ENCODE measurements around the gene CTDSPL.

The CTDSPL gene

GRCh38 chr3:38000965-38001455, 139.3 kb downstream of the CTDSPL start:
- TF ChIP-seq ZSCAN30 (tag by site-specific recombination; IDR thresholded peaks at IDR 0.05): no peak
- TF ChIP-seq ZNF19 (tag by site-specific recombination; IDR thresholded peaks at IDR 0.05; ENCODE audit: low read depth): no peak
- TF ChIP-seq ZNF391 (tag by site-specific recombination; IDR thresholded peaks at IDR 0.05; ENCODE audit: borderline replicate concordance, low read depth): no peak
- no peak for TF ChIP-seq ZNF26 (tag by site-specific recombination; IDR thresholded peaks at IDR 0.05)
- TF ChIP-seq OVOL3 (tag by site-specific recombination; IDR thresholded peaks at IDR 0.05): no peak
- no peak for TF ChIP-seq ZBTB17 (tag by site-specific recombination; IDR thresholded peaks at IDR 0.05)
- no peak for TF ChIP-seq ZBTB44 (tag by site-specific recombination; IDR thresholded peaks at IDR 0.05)
- no peak for TF ChIP-seq GLI4 (tag by site-specific recombination; IDR thresholded peaks at IDR 0.05)
- no peak for TF ChIP-seq ZNF10 (tag by site-specific recombination; IDR thresholded peaks at IDR 0.05)
- TF ChIP-seq ZEB2 (tag by site-specific recombination; IDR thresholded peaks at IDR 0.05): no peak
- Histone ChIP-seq H3K4me1 (ENCODE audit: control insufficient read depth, insufficient read depth, low read length) (no peaks in the 10 kb centered on the region), H3K36me3 (ENCODE audit: control insufficient read depth in 2 of 2, insufficient read depth in 1 of 2, low read length in 2 of 2) (peaks cover 0 to 9% of the 10 kb centered on the region in 2 experiments; a peak in 1 of 3 replicates), H3K27ac (ENCODE audit: extremely low read depth, low read depth, low read length) (no peak overlapping the region), H3K9me3 (ENCODE audit: control insufficient read depth, insufficient read depth, low read depth, low read length) (no peaks in the 10 kb centered on the region), H3K4me3 (ENCODE audit: low read depth, low read length) (no peak overlapping the region)
- CTCF ChIA-PET: interaction anchor here (1.5 to 2.4 kb wide), 3 partner anchors 9 to 146 kb away, joined by 4 to 14 read pairs (median 13); no protein-coding TSS in a partner anchor
- POLR2A ChIA-PET: no interaction called here

- Histone ChIP-seq H3K36me3 (ENCODE audit: control insufficient read depth in 2 of 2, insufficient read depth in 1 of 2, low read length in 2 of 2) (peaks cover 0 to 9% of the 10 kb centered on the region in 2 experiments; a peak in 1 of 3 replicates), H3K4me1 (ENCODE audit: control insufficient read depth, insufficient read depth, low read length) (no peaks in the 10 kb centered on the region), H3K4me3 (ENCODE audit: low read depth, low read length) (no peak overlapping the region), H3K27ac (ENCODE audit: extremely low read depth, low read depth, low read length) (no peak overlapping the region), H3K9me3 (ENCODE audit: control insufficient read depth, insufficient read depth, low read depth, low read length) (no peaks in the 10 kb centered on the region)
- no peak for TF ChIP-seq HOXA7 (CRISPR knock-in tag; IDR thresholded peaks at IDR 0.05; ENCODE audit: borderline replicate concordance)
- TF ChIP-seq ZBTB7A (tag by site-specific recombination; IDR thresholded peaks at IDR 0.05; ENCODE audit: low read depth): no peak
- TF ChIP-seq ZBTB48 (tag by site-specific recombination; IDR thresholded peaks at IDR 0.05): no peak
- TF ChIP-seq ZNF146 (tag by site-specific recombination; IDR thresholded peaks at IDR 0.05): no peak
- peak; percentile 60 for TF ChIP-seq CTCF (tag by site-specific recombination; IDR thresholded peaks at IDR 0.05)
- ChIA-PET CTCF (interaction anchor here (0.6 to 2.4 kb wide), 5 partner anchors 9 to 872 kb away, joined by 3 to 14 read pairs (median 4); no protein-coding TSS in a partner anchor), POLR2A (no interaction called here)
Observed at GRCh38 chr3:38001456-38002081, 139.9 kb downstream of the CTDSPL start.

GRCh38 chr3:38002291-38002876, 140.7 kb downstream of the CTDSPL start:
- no peak for TF ChIP-seq OVOL3 (tag by site-specific recombination; IDR thresholded peaks at IDR 0.05)
- no peak for TF ChIP-seq ZBTB48 (tag by site-specific recombination; IDR thresholded peaks at IDR 0.05)
- TF ChIP-seq HOXA7 (CRISPR knock-in tag; IDR thresholded peaks at IDR 0.05; ENCODE audit: borderline replicate concordance): no peak
- TF ChIP-seq ZSCAN18 (tag by site-specific recombination; IDR thresholded peaks at IDR 0.05): no peak
- TF ChIP-seq ZNF24 (tag by site-specific recombination; IDR thresholded peaks at IDR 0.05): no peak
- TF ChIP-seq GLIS2 (tag by site-specific recombination; IDR thresholded peaks at IDR 0.05): no peak
- TF ChIP-seq ZNF391 (tag by site-specific recombination; IDR thresholded peaks at IDR 0.05; ENCODE audit: borderline replicate concordance, low read depth): no peak
- no peak for TF ChIP-seq ZNF148 (tag by site-specific recombination; IDR thresholded peaks at IDR 0.05; ENCODE audit: borderline replicate concordance)
- Histone ChIP-seq H3K27ac (ENCODE audit: extremely low read depth, low read depth, low read length) (no peak overlapping the region), H3K36me3 (ENCODE audit: control insufficient read depth in 2 of 2, insufficient read depth in 1 of 2, low read length in 2 of 2) (peaks cover 0 to 9% of the 10 kb centered on the region in 2 experiments; a peak in 1 of 3 replicates), H3K9me3 (ENCODE audit: control insufficient read depth, insufficient read depth, low read depth, low read length) (no peaks in the 10 kb centered on the region), H3K4me1 (ENCODE audit: control insufficient read depth, insufficient read depth, low read length) (no peaks in the 10 kb centered on the region), H3K4me3 (ENCODE audit: low read depth, low read length) (no peak overlapping the region)
- ChIA-PET POLR2A (no interaction called here), CTCF (interaction anchor here (1.5 to 2.4 kb wide), 3 partner anchors 10 to 147 kb away, joined by 4 to 14 read pairs (median 13); no protein-coding TSS in a partner anchor)
